Liver (tissue), 9 donors: ENCODE measurements around the gene PXDN. TPM values are rescaled to one million over a fixed set of nuclear protein-coding genes. Genes with fewer than 3 reads are reported as not detected.
A peak's percentile ranks its signal among the peaks of the same experiment; 100 is the strongest.

Experiments
- DNase-seq: peaks from one replicate; pipeline ENCODE4 v3.0.0-alpha.2; 2017; ENCODE audit warnings: low spot score
- H3K27ac ChIP-seq, 2 donors: one replicate each; pipeline ENCODE4 v1.7.0; 2013; ENCODE audit warnings: inconsistent platforms in 2 of 2, low read length in 2 of 2, control low read depth in 1 of 2, low read depth in 1 of 2, mild to moderate bottlenecking in 1 of 2
- H3K27me3 ChIP-seq, 4 donors: one replicate each; pipeline versions ENCODE4 v1.6.1 to v1.7.0; 2013; ENCODE audit warnings: low read length in 3 of 4, inconsistent platforms in 1 of 4, mild to moderate bottlenecking in 1 of 4, moderate library complexity in 1 of 4; ENCODE audit not compliant: control insufficient read depth in 4 of 4, insufficient read depth in 4 of 4
- H3K36me3 ChIP-seq, 4 donors: one replicate each; pipeline versions ENCODE4 v1.6.1 to v1.7.0; 2013; ENCODE audit warnings: low read length in 3 of 4, mild to moderate bottlenecking in 3 of 4, low read depth in 1 of 4, moderate library complexity in 1 of 4; ENCODE audit not compliant: control insufficient read depth in 4 of 4, insufficient read depth in 3 of 4
- H3K4me1 ChIP-seq, 4 donors: one replicate each; pipeline versions ENCODE4 v1.6.1 to v1.7.0; 2013; ENCODE audit warnings: low read length in 3 of 4, mild to moderate bottlenecking in 3 of 4, moderate library complexity in 1 of 4; ENCODE audit not compliant: control insufficient read depth in 4 of 4, insufficient read depth in 4 of 4
- H3K4me3 ChIP-seq, 3 donors: one replicate each; pipeline versions ENCODE4 v1.6.1 to v1.7.0; 2013; ENCODE audit warnings: low read length in 3 of 3, control low read depth in 1 of 3, low read depth in 1 of 3, mild to moderate bottlenecking in 1 of 3
- H3K9ac ChIP-seq, 2 donors: one replicate each; pipeline ENCODE4 v1.7.0; 2013; ENCODE audit warnings: low read length in 2 of 2, mild to moderate bottlenecking in 2 of 2, moderate library complexity in 2 of 2, control low read depth in 1 of 2, low read depth in 1 of 2
- H3K9me3 ChIP-seq, 4 donors: one replicate each; pipeline versions ENCODE4 v1.6.1 to v1.7.0; 2013; ENCODE audit warnings: low read length in 3 of 4; ENCODE audit not compliant: control insufficient read depth in 4 of 4
- ATF3 ChIP-seq: IDR thresholded peaks from 2 replicates; pipeline ENCODE4 v1.6.1; 2016; ENCODE audit warnings: antibody characterized with exemption
- CTCF ChIP-seq: fragments of 150-350 bp; IDR thresholded peaks from 2 replicates; pipeline ENCODE4 v1.5.1; 2017; ENCODE audit warnings: improper control_type of control experiment, low read depth, low read length; ENCODE audit not compliant: missing input control
- EGR1 ChIP-seq, 2 donors: IDR thresholded peaks; 2 replicates each; pipeline ENCODE4 v1.6.1; 2016 to 2018; ENCODE audit warnings: antibody characterized with exemption in 2 of 2, low read depth in 2 of 2
- FOXA1 ChIP-seq: IDR thresholded peaks from 2 replicates; pipeline ENCODE4 v1.6.1; 2016; ENCODE audit warnings: antibody characterized with exemption
- GABPA ChIP-seq, 2 donors: IDR thresholded peaks in 1 of 2; conservative IDR thresholded peaks in 1 of 2; 2 replicates each; pipeline ENCODE4 v1.6.1; 2016; ENCODE audit warnings: antibody characterized with exemption in 2 of 2, mild to moderate bottlenecking in 1 of 2, moderate library complexity in 1 of 2
- HNF4A ChIP-seq, 2 donors: conservative IDR thresholded peaks; 2 replicates each; pipeline ENCODE4 v1.6.1; 2016; ENCODE audit warnings: antibody characterized with exemption in 2 of 2, mild to moderate bottlenecking in 2 of 2
- HNF4G ChIP-seq: IDR thresholded peaks from 2 replicates; pipeline ENCODE4 v1.6.1; 2016; ENCODE audit warnings: antibody characterized with exemption
- JUND ChIP-seq, 2 donors: IDR thresholded peaks; 2 replicates each; pipeline ENCODE4 v1.6.1; 2016; ENCODE audit warnings: antibody characterized with exemption in 2 of 2
- MAX ChIP-seq: IDR thresholded peaks from 2 replicates; pipeline ENCODE4 v1.6.1; 2016; ENCODE audit warnings: antibody characterized with exemption
- NR2F2 ChIP-seq: IDR thresholded peaks from 2 replicates; pipeline ENCODE4 v1.6.1; 2016; ENCODE audit warnings: antibody characterized with exemption
- REST ChIP-seq: IDR thresholded peaks from 2 replicates; pipeline ENCODE4 v1.6.1; 2016; ENCODE audit warnings: antibody characterized with exemption, mild to moderate bottlenecking
- RXRA ChIP-seq, 2 donors: IDR thresholded peaks; 2 replicates each; pipeline ENCODE4 v1.6.1; 2017 to 2018; ENCODE audit warnings: antibody characterized with exemption in 2 of 2, mild to moderate bottlenecking in 1 of 2
- TAF1 ChIP-seq: conservative IDR thresholded peaks from 2 replicates; pipeline ENCODE4 v1.6.1; 2016; ENCODE audit warnings: antibody characterized with exemption, mild to moderate bottlenecking
- YY1 ChIP-seq: IDR thresholded peaks from 2 replicates; pipeline ENCODE4 v1.6.1; 2016; ENCODE audit warnings: antibody characterized with exemption, mild to moderate bottlenecking
- ZBTB33 ChIP-seq: IDR thresholded peaks from 2 replicates; pipeline ENCODE4 v1.6.1; 2016; ENCODE audit warnings: antibody characterized with exemption
- WGBS: extraction: QIAGEN DNeasy Blood & Tissue Kit; methylation state at CpG from one replicate; pipeline ENCODE4 v1.1.7; 2013; 5-methylcytosine and 5-hydroxymethylcytosine counted together
- polyA plus RNA-seq, 2 donors: library from polyadenylated mRNA; stranded (reverse) in 1 of 2; unstranded in 1 of 2; fragments of 200-250 nt in 1 of 2; fragments of >200 nt in 1 of 2; fragmentation: Nextera tagmentation in 1 of 2; extraction: Ambion mirVana in 1 of 2; gene quantifications; one replicate each; pipeline versions ENCODE4 v1.2.1 to v1.2.3, GENCODE V29; 2013 to 2015
- total RNA-seq, 2 donors: library from RNA; depleted of rRNA; stranded (reverse); fragments of >200 nt; gene quantifications; one replicate each; pipeline ENCODE4 v1.2.3, GENCODE V29; 2014
- donor health status: healthy.
- donor health status: healthy.
- donor health status: healthy.
- donor health status: healthy.
- donor health status: healthy.

PXDN gene
- total and polyA plus RNA-seq, 4 donors = 4.2 to 21.5 (median 16.9) TPM

- TF ChIP-seq JUND (IDR thresholded peaks at IDR 0.05) (no peak), NR2F2 (no peak), GABPA (IDR thresholded peaks at IDR 0.05 in 1 of 2, conservative IDR thresholded peaks at IDR 0.05 in 1 of 2) (no peak), FOXA1 (no peak), HNF4A (conservative IDR thresholded peaks at IDR 0.05) (no peak), CTCF (no peak), RXRA (IDR thresholded peaks at IDR 0.05) (no peak), TAF1 (no peak), MAX (no peak), REST (no peak), YY1 (no peak)
- 78% methylated on average over 20 of the region's 20 CpGs for WGBS
- DNase-seq = no peak
- no peaks in the 10 kb centered on the region for H3K36me3 ChIP-seq
- no peak overlapping the region for H3K4me3 ChIP-seq
- H3K4me1 ChIP-seq = no peaks in the 10 kb centered on the region
- H3K9ac ChIP-seq = no peak overlapping the region
- H3K9me3 ChIP-seq = no peaks in the 10 kb centered on the region
- peak overlapping the region in 1 of 2 donors; percentile 3 for H3K27ac ChIP-seq
- H3K27me3 ChIP-seq = no peaks in the 10 kb centered on the region
Measured at GRCh38 chr2:1701556-1702185, 42.6 kb downstream of the PXDN start.

- DNase-seq = no peak
- Histone ChIP-seq H3K36me3 (no peaks in the 10 kb centered on the region), H3K4me1 (no peaks in the 10 kb centered on the region), H3K4me3 (no peak overlapping the region), H3K27me3 (no peaks in the 10 kb centered on the region), H3K27ac (no peak overlapping the region), H3K9ac (no peak overlapping the region), H3K9me3 (no peaks in the 10 kb centered on the region)
- WGBS = 85% methylated on average over 9 of the region's 9 CpGs
- TF ChIP-seq JUND (IDR thresholded peaks at IDR 0.05) (no peak), RXRA (IDR thresholded peaks at IDR 0.05) (no peak), ZBTB33 (no peak), EGR1 (IDR thresholded peaks at IDR 0.05; ENCODE audit: low read depth in 2 of 2) (no peak), ATF3 (no peak), CTCF (no peak), MAX (no peak), NR2F2 (no peak), YY1 (no peak), TAF1 (no peak), HNF4A (conservative IDR thresholded peaks at IDR 0.05) (no peak), REST (no peak), HNF4G (no peak)
Measured at GRCh38 chr2:1701020-1701419, 43.3 kb downstream of the PXDN start.
